ENCODE data around the gene CEP350.

Gene CEP350

GRCh38 chr1:180163041-180163440, 208.4 kb downstream of the CEP350 start:
- Histone ChIP-seq H4K20me1 (ENCODE audit: insufficient read depth) (no peaks in the 10 kb centered on the region), H2AFZ (ENCODE audit: low read depth) (no peak overlapping the region), H3K27me3 (ENCODE audit: insufficient read depth, low read depth) (no peaks in the 10 kb centered on the region), H3K4me1 (ENCODE audit: low read depth, poor library complexity, severe bottlenecking) (no peaks in the 10 kb centered on the region), H3K9ac (no peak overlapping the region), H3K36me3 (ENCODE audit: insufficient read depth) (no peaks in the 10 kb centered on the region), H3K27ac (no peak overlapping the region), H3K79me2 (ENCODE audit: insufficient read depth, low read depth) (no peaks in the 10 kb centered on the region), H3K4me3 (IDR thresholded peaks at IDR 0.05; ENCODE audit: insufficient read depth, low read depth, low read length) (no peak overlapping the region), H3K4me2 (no peak overlapping the region)
- TF ChIP-seq CTCF (conservative IDR thresholded peaks at IDR 0.05; ENCODE audit: low read depth, low read length), result no peak

All from KMS-11 (cell line).